T47D (cell line): ENCODE data around the gene PPP1R9A.

Experiments
- DNase-seq, 2 experiments: peaks; one replicate each; pipeline versions ENCODE4 v3.0.0 to v3.0.0-alpha.2; 2011 to 2012; ENCODE audit warnings: low read depth in 1 of 2, low spot score in 1 of 2
- JUND ChIP-seq: IDR thresholded peaks from 2 replicates; pipeline ENCODE4 v1.6.1; 2012; ENCODE audit warnings: low read depth
- in situ Hi-C: cut with HindIII; loops from 2 replicates; pipeline ENCODE4 v1.10.0; 2016; ENCODE audit warnings: low sequenced_read_pairs, low pct_unique_long_range_greater_than_20kb

PPP1R9A gene

GRCh38 chr7:95342642-95343307 lies 435.4 kb downstream of the PPP1R9A start:
- DNase-seq, result peak in 1 of 2 experiments; percentile 67
- in situ Hi-C loops, result no loop called here
- TF ChIP-seq JUND, result no peak
